Esophagus squamous epithelium (tissue), 5 donors: ENCODE data around the gene BICD2. TPM values are rescaled to one million over a fixed set of nuclear protein-coding genes. Genes with fewer than 3 reads are reported as not detected.
A peak's percentile ranks its signal among the peaks of the same experiment; 100 is the strongest.

Source experiments
- DNase-seq: peaks from one replicate; lab custom pipeline; 2025; lab: John Stamatoyannopoulos, UW
- H3K27ac ChIP-seq, 4 donors: fragments of 200-600 bp; sonication (generic); one replicate each; pipeline ENCODE4 v1.5.1; 2016 to 2019; ENCODE audit warnings: mild to moderate bottlenecking in 1 of 4
- H3K27me3 ChIP-seq, 4 donors: fragments of 200-600 bp; sonication (generic); 1 replicate in 3 of 4; 2 replicates in 1 of 4; pipeline versions ENCODE4 v1.5.1 to v1.6.0; 2017 to 2021; ENCODE audit warnings: antibody characterized with exemption in 1 of 4
- H3K36me3 ChIP-seq, 3 donors: fragments of 200-600 bp; sonication (generic); one replicate each; pipeline ENCODE4 v1.5.1; 2016 to 2019
- H3K4me1 ChIP-seq, 3 donors: fragments of 200-600 bp; sonication (generic); one replicate each; pipeline ENCODE4 v1.5.1; 2017 to 2019
- H3K4me3 ChIP-seq, 4 donors: fragments of 200-600 bp; sonication (generic); 1 replicate in 3 of 4; 2 replicates in 1 of 4; pipeline ENCODE4 v1.5.1; 2016 to 2019; ENCODE audit warnings: mild to moderate bottlenecking in 2 of 4, moderate library complexity in 1 of 4
- H3K9me3 ChIP-seq, 3 donors: fragments of 200-600 bp; sonication (generic); one replicate each; pipeline ENCODE4 v1.5.1; 2016 to 2019
- POLR2A ChIP-seq, 4 donors: fragments of 450-650 bp; IDR thresholded peaks; one replicate each; pipeline ENCODE4 v1.6.1; 2017; ENCODE audit warnings: antibody characterized with exemption in 4 of 4, mild to moderate bottlenecking in 4 of 4, moderate library complexity in 3 of 4
- WGBS, 2 donors: methylation state at CpG; one replicate each; pipeline ENCODE4 v1.1.5; 2018; 5-methylcytosine and 5-hydroxymethylcytosine counted together
- intact Hi-C: fragments of 100-400 bp; cut with DNase I; formaldehyde crosslinking; loops from one replicate; pipeline ENCODE4 v1.15.0; 2022
- total RNA-seq, 4 donors: library from RNA; depleted of rRNA; stranded (reverse); fragments of >200 nt; gene quantifications; one replicate each; pipeline ENCODE4 v1.1.0, GENCODE V29; 2016
- TF ChIP-seq, protein P1 (sequence below), 6 experiments: fragments of 450-650 bp in 4 of 6; fragments of 200-600 bp in 2 of 6; sonication (generic) in 2 of 6; IDR thresholded peaks; one replicate each; pipeline ENCODE4 v1.5.1; 2016 to 2019; ENCODE audit warnings: antibody characterized with exemption in 6 of 6, mild to moderate bottlenecking in 4 of 6, moderate library complexity in 4 of 6
- donor health status: DM: yes; HTN: yes; CAD: no.

The BICD2 gene
- total RNA-seq, 4 donors from 2014 or later = 81.7 to 116 (median 91.1) TPM

- H3K4me3 ChIP-seq = peak overlapping the region; percentile 77 to 92 (median 85)
- H3K4me1 ChIP-seq = peaks cover 37 to 72% (median 40%) of the 10 kb centered on the region in 3 donors
- H3K27me3 ChIP-seq = no peaks in the 10 kb centered on the region
- no peaks in the 10 kb centered on the region for H3K9me3 ChIP-seq
- TF ChIP-seq, protein P1, sequence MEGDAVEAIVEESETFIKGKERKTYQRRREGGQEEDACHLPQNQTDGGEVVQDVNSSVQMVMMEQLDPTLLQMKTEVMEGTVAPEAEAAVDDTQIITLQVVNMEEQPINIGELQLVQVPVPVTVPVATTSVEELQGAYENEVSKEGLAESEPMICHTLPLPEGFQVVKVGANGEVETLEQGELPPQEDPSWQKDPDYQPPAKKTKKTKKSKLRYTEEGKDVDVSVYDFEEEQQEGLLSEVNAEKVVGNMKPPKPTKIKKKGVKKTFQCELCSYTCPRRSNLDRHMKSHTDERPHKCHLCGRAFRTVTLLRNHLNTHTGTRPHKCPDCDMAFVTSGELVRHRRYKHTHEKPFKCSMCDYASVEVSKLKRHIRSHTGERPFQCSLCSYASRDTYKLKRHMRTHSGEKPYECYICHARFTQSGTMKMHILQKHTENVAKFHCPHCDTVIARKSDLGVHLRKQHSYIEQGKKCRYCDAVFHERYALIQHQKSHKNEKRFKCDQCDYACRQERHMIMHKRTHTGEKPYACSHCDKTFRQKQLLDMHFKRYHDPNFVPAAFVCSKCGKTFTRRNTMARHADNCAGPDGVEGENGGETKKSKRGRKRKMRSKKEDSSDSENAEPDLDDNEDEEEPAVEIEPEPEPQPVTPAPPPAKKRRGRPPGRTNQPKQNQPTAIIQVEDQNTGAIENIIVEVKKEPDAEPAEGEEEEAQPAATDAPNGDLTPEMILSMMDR (IDR thresholded peaks at IDR 0.05) = no peak
- peak in 1 of 4 donors; percentile 36 for TF ChIP-seq POLR2A (IDR thresholded peaks at IDR 0.05)
- 14 to 20% methylated on average over 9 to 13 of the region's 14 CpGs for WGBS, 2 donors
- H3K36me3 ChIP-seq = peaks cover 6 to 30% (median 9%) of the 10 kb centered on the region in 3 donors
- intact Hi-C loops = no loop called here
- H3K27ac ChIP-seq = peak overlapping the region; percentile 94 to 99 (median 98)
- DNase-seq = no peak
Observed at GRCh38 chr9:92668746-92669526, 95.7 kb downstream of the BICD2 start.

DNA sequence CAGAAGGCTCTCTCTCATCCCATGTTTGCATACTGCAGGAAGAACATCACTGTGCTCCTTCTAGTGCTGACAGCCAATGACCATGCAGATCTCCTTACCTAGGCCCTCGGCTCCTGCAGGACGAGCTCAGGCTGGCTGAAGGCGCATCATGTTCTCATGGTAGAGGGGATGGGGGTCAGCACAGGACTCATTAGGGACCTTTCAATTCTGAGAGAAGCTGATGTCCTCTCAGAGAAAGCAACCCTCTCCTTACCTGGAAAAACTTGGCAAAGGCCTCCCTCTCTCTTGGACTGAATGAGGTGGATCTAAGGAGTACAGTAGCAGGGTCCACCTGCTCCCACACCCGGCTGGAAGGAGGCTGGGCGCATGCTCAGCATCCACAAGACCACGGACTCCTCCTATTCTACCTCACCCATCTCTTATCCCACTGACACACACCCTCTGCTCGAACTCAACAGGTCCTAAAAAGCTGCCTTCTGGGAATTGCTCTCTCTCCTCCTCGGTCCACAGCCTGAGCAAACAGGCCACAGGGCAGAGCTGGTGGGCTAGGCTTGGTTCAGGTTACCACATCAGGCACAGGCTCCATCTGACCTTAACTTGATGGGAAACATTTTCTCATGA lies 97.6 kb downstream of the BICD2 start:
- Histone ChIP-seq H3K27ac (peak overlapping the region; percentile 54 to 99 (median 98)), H3K36me3 (peaks cover 6 to 50% (median 9%) of the 10 kb centered on the region in 3 donors), H3K4me1 (peaks cover 37 to 86% (median 40%) of the 10 kb centered on the region in 3 donors), H3K27me3 (no peaks in the 10 kb centered on the region), H3K9me3 (no peaks in the 10 kb centered on the region), H3K4me3 (no peak overlapping the region)
- DNase-seq = no peak
- WGBS, 2 donors = 64 to 83% methylated on average over 3 to 5 of the region's 8 CpGs
- no peak for TF ChIP-seq POLR2A (IDR thresholded peaks at IDR 0.05)
- TF ChIP-seq, protein P1 (IDR thresholded peaks at IDR 0.05) = no peak
- intact Hi-C loops = no loop called here

DNA sequence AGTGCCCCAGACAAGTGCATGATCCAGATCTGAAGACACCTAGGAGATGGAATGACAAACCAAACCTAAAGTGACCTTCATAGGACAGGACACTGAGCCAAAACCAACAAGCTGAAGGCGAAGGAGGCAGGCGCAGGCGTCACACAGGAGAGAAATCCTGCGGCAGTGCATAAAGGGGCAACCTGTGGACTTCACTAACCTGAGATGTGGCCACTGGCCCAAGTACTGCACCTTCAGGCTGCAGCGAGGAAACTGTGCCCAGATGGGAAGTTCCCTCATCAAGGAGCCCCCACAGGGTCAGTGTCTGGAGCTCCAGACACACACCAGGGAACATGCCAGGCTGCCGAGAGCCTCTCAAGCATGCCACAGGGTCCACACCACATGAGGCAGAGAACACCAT lies 98.4 kb downstream of the BICD2 start:
- WGBS, 2 donors = 75 to 88% methylated on average over 1 to 6 of the region's 6 CpGs
- no peak for TF ChIP-seq POLR2A (IDR thresholded peaks at IDR 0.05)

GRCh38 chr9:92665836-92666235 lies 98.8 kb downstream of the BICD2 start:
- H3K4me1 ChIP-seq = peaks cover 33 to 86% (median 40%) of the 10 kb centered on the region in 3 donors
- no peak overlapping the region for H3K4me3 ChIP-seq
- TF ChIP-seq, protein P1 (IDR thresholded peaks at IDR 0.05) = no peak
- TF ChIP-seq POLR2A (IDR thresholded peaks at IDR 0.05) = no peak
- peak overlapping the region; percentile 54 to 99 (median 98) for H3K27ac ChIP-seq
- peaks cover 6 to 60% (median 9%) of the 10 kb centered on the region in 3 donors for H3K36me3 ChIP-seq
- no peaks in the 10 kb centered on the region for H3K27me3 ChIP-seq
- no peaks in the 10 kb centered on the region for H3K9me3 ChIP-seq
- DNase-seq = no peak
- 69 to 73% methylated on average over 3 of the region's 3 CpGs for WGBS, 2 donors
- intact Hi-C loops = no loop called here

More for the DNA sequence above, 98.4 kb downstream of the BICD2 start:
- Histone ChIP-seq H3K4me3 (no peak overlapping the region), H3K9me3 (no peaks in the 10 kb centered on the region), H3K4me1 (peaks cover 34 to 86% (median 39%) of the 10 kb centered on the region in 3 donors), H3K36me3 (peaks cover 6 to 57% (median 9%) of the 10 kb centered on the region in 3 donors), H3K27ac (peak overlapping the region; percentile 54 to 99 (median 98)), H3K27me3 (no peaks in the 10 kb centered on the region)
- DNase-seq = no peak
- intact Hi-C loops = no loop called here

DNA sequence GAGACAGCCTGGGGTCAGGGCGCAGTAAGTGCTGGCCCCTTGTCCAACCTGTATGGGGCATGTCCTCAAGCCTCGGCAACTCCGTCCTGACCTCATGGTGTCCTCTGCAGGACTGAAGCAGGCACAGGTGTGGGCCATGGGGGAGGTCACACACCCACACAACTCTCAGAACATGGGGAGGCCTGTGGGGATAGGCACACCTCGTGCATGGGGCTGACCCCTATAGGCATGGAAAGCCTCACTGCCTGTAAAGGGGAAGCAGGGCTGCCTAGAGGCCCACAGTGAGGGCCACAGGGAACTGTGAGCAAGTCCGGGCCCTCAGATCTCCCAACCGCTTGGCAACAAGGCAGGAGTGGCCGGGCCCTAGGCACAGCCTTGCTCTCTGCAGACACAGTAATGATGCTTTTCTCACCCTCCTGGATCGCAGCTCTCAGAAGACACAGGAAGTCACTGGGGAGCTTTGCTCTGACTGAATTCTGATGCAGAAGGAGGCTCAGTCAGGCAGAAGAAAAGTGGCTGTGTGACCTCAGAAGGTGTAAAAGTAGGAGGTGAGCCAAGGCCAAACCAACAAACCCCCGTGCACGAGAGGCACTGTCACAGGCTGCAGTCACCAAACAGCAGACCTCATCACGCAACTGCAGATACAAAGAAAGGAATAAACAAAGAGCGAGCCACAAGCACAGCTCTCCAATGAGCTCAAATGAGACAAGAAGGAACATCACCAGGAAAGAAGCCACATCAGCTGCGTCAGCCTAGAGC lies 100.1 kb downstream of the BICD2 start:
- H3K27me3 ChIP-seq = no peaks in the 10 kb centered on the region
- H3K4me1 ChIP-seq = peaks cover 33 to 96% (median 38%) of the 10 kb centered on the region in 3 donors
- H3K27ac ChIP-seq = peak overlapping the region in 3 of 4 donors; percentile 39 to 99 (median 97)
- no peak overlapping the region for H3K4me3 ChIP-seq
- H3K9me3 ChIP-seq = no peaks in the 10 kb centered on the region
- peaks cover 6 to 60% (median 9%) of the 10 kb centered on the region in 3 donors for H3K36me3 ChIP-seq
- intact Hi-C loops = no loop called here
- no peak for TF ChIP-seq POLR2A (IDR thresholded peaks at IDR 0.05)
- TF ChIP-seq, protein P1 (IDR thresholded peaks at IDR 0.05) = no peak
- 70 to 71% methylated on average over 7 to 12 of the region's 13 CpGs for WGBS, 2 donors
- no peak for DNase-seq
